COLO668 (cell line): ENCODE measurements around the gene SLC25A40.

Experiments used
- DNase-seq: peaks from one replicate; lab custom pipeline; 2025; ENCODE audit not compliant: unreplicated experiment; lab: John Stamatoyannopoulos, UW

Gene SLC25A40

DNA sequence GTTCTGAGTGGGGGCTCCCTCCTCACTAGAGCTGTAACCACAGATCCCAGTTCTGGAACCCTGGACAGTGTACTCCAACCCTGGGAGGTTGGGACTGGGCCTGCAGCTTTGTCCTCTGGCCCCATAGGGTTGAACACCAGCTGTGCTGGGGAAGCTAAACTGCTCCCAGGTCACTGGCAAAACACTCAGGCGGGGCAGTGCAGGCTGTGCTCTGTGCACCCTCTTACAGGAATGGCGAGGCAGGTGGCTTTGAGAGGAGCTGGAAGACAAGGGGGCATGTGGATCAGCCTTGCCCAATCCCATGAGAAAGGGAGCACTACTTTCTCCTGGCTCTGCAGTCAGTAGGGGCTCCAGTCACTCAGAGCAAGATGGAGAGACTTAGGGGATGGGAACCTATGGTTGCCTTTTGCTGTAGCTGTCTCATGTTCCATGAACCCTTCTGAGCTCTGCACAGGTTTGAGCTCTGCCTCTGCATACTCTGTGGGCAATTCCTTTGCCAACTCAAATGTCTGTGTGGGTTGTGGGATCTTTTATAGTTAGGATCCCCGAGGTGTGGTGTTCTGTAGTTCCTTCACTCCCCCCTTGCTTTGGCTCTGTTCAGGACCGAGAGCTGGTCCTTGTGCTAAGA is 90.7 kb downstream of the SLC25A40 start:
- DNase-seq, result no peak

DNA sequence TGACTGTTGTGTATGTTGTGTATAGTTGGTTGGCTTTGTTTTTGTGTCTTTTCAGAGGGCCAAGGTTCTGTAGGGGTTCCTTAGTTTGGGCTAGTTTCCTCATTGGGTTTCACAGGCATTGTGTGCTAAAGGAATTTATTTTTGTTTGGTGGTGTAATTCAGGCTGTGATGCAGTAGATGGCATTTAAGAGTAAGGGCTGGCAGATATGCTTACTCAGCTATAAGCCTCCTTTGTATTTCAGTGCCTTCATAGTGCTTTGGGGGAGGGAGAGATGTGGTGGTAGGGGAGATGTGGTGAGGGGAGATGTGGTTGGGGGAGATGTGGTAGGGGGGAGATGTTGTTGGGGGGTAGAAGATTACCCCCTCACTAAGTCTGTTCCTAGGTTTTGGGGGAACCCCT is 91.7 kb downstream of the SLC25A40 start:
- no peak for DNase-seq
